Measurements from ENCODE around the gene DENND4C. TPM values are rescaled to one million over a fixed set of nuclear protein-coding genes. Genes with fewer than 3 reads are reported as not detected.
"Not testable (repeated sequence)": the region's sequence is repeated elsewhere in the genome, so short reads cannot be mapped to it uniquely, and the experiment has no call there.

The DENND4C gene
- polyA plus RNA-seq, 3 donors: 45.4 to 50.2 (median 46.8) TPM

GRCh38 chr9:19259665-19260255 is 29.3 kb downstream of the DENND4C start:
- DNase-seq (ENCODE audit: low read depth in 3 of 3, low spot score in 2 of 3): not testable (repeated sequence)

GRCh38 chr9:19265602-19266001 is 35.1 kb downstream of the DENND4C start:
- not testable (repeated sequence) for DNase-seq (ENCODE audit: low read depth in 3 of 3, low spot score in 2 of 3)

GRCh38 chr9:19266778-19267384 is 36.4 kb downstream of the DENND4C start:
- DNase-seq (ENCODE audit: low read depth in 3 of 3, low spot score in 2 of 3): not testable (repeated sequence)

GRCh38 chr9:19269582-19269981 is 39.1 kb downstream of the DENND4C start:
- DNase-seq (ENCODE audit: low read depth in 3 of 3, low spot score in 2 of 3): no peak

GRCh38 chr9:19270421-19270949 is 40.0 kb downstream of the DENND4C start:
- DNase-seq (ENCODE audit: low read depth in 3 of 3, low spot score in 2 of 3): no peak

GRCh38 chr9:19271081-19271480 is 40.6 kb downstream of the DENND4C start:
- no peak for DNase-seq (ENCODE audit: low read depth in 3 of 3, low spot score in 2 of 3)

- no peak for DNase-seq (ENCODE audit: low read depth in 3 of 3, low spot score in 2 of 3)
Observed at GRCh38 chr9:19281801-19282200, 51.3 kb downstream of the DENND4C start.

GRCh38 chr9:19283072-19283710 is 52.7 kb downstream of the DENND4C start:
- DNase-seq (ENCODE audit: low read depth in 3 of 3, low spot score in 2 of 3): no peak

- no peak for DNase-seq (ENCODE audit: low read depth in 3 of 3, low spot score in 2 of 3)
Observed at GRCh38 chr9:19284729-19285128, 54.2 kb downstream of the DENND4C start.

- no peak for DNase-seq (ENCODE audit: low read depth in 3 of 3, low spot score in 2 of 3)
Observed at GRCh38 chr9:19286634-19287188, 56.2 kb downstream of the DENND4C start.

GRCh38 chr9:19288081-19288480 is 57.6 kb downstream of the DENND4C start:
- no peak for DNase-seq (ENCODE audit: low read depth in 3 of 3, low spot score in 2 of 3)

GRCh38 chr9:19290103-19290502 is 59.6 kb downstream of the DENND4C start:
- DNase-seq (ENCODE audit: low read depth in 3 of 3, low spot score in 2 of 3): no peak

GRCh38 chr9:19294219-19294618 is 63.7 kb downstream of the DENND4C start:
- DNase-seq (ENCODE audit: low read depth in 3 of 3, low spot score in 2 of 3): no peak

GRCh38 chr9:19298436-19299000 is 68.0 kb downstream of the DENND4C start:
- DNase-seq (ENCODE audit: low read depth in 3 of 3, low spot score in 2 of 3): no peak

GRCh38 chr9:19303216-19303615 is 72.7 kb downstream of the DENND4C start:
- no peak for DNase-seq (ENCODE audit: low read depth in 3 of 3, low spot score in 2 of 3)

- no peak for DNase-seq (ENCODE audit: low read depth in 3 of 3, low spot score in 2 of 3)
Observed at GRCh38 chr9:19306568-19306967, 76.1 kb downstream of the DENND4C start.

- no peak for DNase-seq (ENCODE audit: low read depth in 3 of 3, low spot score in 2 of 3)
Observed at GRCh38 chr9:19310246-19310645, 79.8 kb downstream of the DENND4C start.

GRCh38 chr9:19313573-19313972 is 83.1 kb downstream of the DENND4C start:
- no peak for DNase-seq (ENCODE audit: low read depth in 3 of 3, low spot score in 2 of 3)

GRCh38 chr9:19320495-19320894 is 90.0 kb downstream of the DENND4C start:
- DNase-seq (ENCODE audit: low read depth in 3 of 3, low spot score in 2 of 3): no peak

- no peak for DNase-seq (ENCODE audit: low read depth in 3 of 3, low spot score in 2 of 3)
Observed at GRCh38 chr9:19331877-19332276, 101.4 kb downstream of the DENND4C start.

GRCh38 chr9:19336166-19336565 is 105.7 kb downstream of the DENND4C start:
- no peak for DNase-seq (ENCODE audit: low read depth in 3 of 3, low spot score in 2 of 3)
